Nephron (organoid): ENCODE results near the gene PPEF2.

Source experiments
- H3K27ac Mint-ChIP-seq, 3 experiments: 2 replicates each; pipeline ENCODE4 v1.8.0; 2020; ENCODE audit warnings: mixed read lengths in 3 of 3, mild to moderate bottlenecking in 2 of 3, moderate library complexity in 1 of 3
- H3K27me3 Mint-ChIP-seq: 2 replicates; pipeline ENCODE4 v1.8.0; 2021; ENCODE audit warnings: low read depth, mild to moderate bottlenecking, moderate library complexity, mixed read lengths
- H3K36me3 Mint-ChIP-seq: 2 replicates; pipeline ENCODE4 v1.8.0; 2020; ENCODE audit warnings: low read depth, mixed read lengths
- H3K4me1 Mint-ChIP-seq: 2 replicates; pipeline ENCODE4 v1.8.0; 2020; ENCODE audit warnings: mixed read lengths
- H3K4me3 Mint-ChIP-seq, 3 experiments: 2 replicates each; pipeline ENCODE4 v1.8.0; 2020; ENCODE audit warnings: mild to moderate bottlenecking in 3 of 3, mixed read lengths in 3 of 3, moderate library complexity in 2 of 3
- H3K9me3 Mint-ChIP-seq: 2 replicates; pipeline ENCODE4 v1.8.0; 2020; ENCODE audit warnings: mixed read lengths
- TF ChIP-seq, protein P1 (sequence below), 3 experiments: fragments of 200-600 bp; sonication (generic); IDR thresholded peaks; one replicate each; pipeline ENCODE4 v1.5.0; 2021; ENCODE audit warnings: antibody characterized with exemption in 3 of 3; ENCODE audit not compliant: unreplicated experiment in 3 of 3

PPEF2 gene

DNA sequence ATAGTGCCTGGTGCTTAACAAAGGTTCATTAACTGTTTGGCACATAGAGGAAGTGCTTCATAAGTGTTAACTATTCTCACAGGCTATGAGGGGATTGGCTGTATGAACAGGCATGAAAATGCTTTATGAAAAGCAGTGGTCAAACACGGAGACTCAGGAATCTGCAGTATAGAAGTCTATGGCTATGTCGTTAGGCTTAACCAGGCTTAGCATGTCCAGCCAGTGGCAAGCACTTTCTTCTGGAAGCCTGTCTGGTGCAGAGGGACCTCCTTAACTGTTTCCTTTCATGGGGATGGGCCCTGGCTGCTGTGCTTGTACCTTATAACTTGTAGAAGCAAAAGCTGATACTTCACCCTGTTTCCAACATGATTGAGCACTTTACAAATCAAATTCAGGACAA, 78.4 kb downstream of the PPEF2 start:
- Mint-ChIP-seq H3K36me3 (no peaks in the 10 kb centered on the region), H3K4me3 (no peak overlapping the region), H3K27me3 (no peaks in the 10 kb centered on the region), H3K27ac (no peak overlapping the region), H3K9me3 (no peaks in the 10 kb centered on the region), H3K4me1 (peaks cover 6% of the 10 kb centered on the region)
- TF ChIP-seq, protein P1, sequence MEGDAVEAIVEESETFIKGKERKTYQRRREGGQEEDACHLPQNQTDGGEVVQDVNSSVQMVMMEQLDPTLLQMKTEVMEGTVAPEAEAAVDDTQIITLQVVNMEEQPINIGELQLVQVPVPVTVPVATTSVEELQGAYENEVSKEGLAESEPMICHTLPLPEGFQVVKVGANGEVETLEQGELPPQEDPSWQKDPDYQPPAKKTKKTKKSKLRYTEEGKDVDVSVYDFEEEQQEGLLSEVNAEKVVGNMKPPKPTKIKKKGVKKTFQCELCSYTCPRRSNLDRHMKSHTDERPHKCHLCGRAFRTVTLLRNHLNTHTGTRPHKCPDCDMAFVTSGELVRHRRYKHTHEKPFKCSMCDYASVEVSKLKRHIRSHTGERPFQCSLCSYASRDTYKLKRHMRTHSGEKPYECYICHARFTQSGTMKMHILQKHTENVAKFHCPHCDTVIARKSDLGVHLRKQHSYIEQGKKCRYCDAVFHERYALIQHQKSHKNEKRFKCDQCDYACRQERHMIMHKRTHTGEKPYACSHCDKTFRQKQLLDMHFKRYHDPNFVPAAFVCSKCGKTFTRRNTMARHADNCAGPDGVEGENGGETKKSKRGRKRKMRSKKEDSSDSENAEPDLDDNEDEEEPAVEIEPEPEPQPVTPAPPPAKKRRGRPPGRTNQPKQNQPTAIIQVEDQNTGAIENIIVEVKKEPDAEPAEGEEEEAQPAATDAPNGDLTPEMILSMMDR (IDR thresholded peaks at IDR 0.05; ENCODE audit: unreplicated experiment in 3 of 3) = no peak

DNA sequence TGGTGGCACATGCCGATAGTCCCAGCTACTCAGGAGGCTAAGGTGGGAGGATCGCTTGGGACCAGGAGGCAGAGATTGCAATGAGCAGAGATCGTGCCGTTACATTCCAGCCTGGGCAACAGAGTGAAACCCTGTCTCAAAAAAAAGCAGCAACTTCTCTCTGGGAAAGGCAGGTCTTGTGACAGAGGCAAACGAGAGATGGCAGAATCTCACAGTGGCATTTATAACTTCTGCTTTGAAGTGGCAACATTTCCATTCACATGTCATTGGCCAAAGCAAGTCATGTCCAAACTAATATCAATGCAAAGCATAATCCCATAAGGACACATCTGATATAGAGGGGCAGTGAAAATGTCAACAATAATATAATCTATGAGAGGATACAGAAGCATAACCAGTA, 79.8 kb downstream of the PPEF2 start:
- H3K4me1 Mint-ChIP-seq = peaks cover 6% of the 10 kb centered on the region
- H3K9me3 Mint-ChIP-seq = no peaks in the 10 kb centered on the region
- H3K36me3 Mint-ChIP-seq = no peaks in the 10 kb centered on the region
- H3K27ac Mint-ChIP-seq = no peak overlapping the region
- TF ChIP-seq, protein P1 (IDR thresholded peaks at IDR 0.05; ENCODE audit: unreplicated experiment in 3 of 3) = no peak
- no peak overlapping the region for H3K4me3 Mint-ChIP-seq
- H3K27me3 Mint-ChIP-seq = no peaks in the 10 kb centered on the region

DNA sequence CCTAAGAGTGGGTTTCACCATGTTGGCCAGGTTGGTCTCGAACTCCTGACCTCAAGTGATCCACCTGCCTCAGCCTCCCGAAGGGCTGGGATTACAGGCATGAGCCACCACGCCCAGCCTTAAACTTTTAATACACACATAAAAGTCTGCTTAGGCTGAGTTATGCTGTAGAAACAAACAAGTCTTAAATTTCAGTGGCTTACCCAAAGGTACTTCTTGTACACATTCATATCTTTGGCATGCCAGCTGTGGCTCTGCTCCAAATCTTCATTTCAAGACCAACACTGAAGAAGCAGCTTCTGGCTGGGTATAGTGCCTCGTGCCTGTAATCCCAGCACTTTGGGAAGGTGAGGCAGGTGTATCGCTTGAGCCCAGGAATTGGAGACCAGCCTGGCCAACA, 80.3 kb downstream of the PPEF2 start:
- TF ChIP-seq, protein P1 (IDR thresholded peaks at IDR 0.05; ENCODE audit: unreplicated experiment in 3 of 3) = no peak
- H3K4me3 Mint-ChIP-seq = no peak overlapping the region
- no peaks in the 10 kb centered on the region for H3K9me3 Mint-ChIP-seq
- H3K36me3 Mint-ChIP-seq = no peaks in the 10 kb centered on the region
- no peaks in the 10 kb centered on the region for H3K27me3 Mint-ChIP-seq
- H3K27ac Mint-ChIP-seq = no peak overlapping the region
- peaks cover 6% of the 10 kb centered on the region for H3K4me1 Mint-ChIP-seq

DNA sequence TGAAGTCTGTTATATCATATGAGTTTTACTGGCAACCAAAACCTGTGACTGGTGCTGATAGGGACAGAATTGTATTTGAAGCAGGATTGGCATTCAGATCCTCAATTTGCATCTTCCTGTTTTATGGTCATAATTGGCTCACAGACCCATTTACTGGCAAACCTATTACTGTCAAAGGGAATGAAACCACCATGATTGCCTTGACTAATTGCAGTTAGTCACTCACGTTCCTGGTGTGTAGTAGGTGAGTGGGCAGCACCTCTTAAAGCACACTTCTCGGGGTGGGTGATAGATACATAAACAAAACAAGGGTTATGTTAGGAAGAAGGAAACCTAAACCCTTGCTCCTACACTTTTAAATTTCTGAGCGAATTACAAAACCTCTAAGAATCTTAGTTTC, 81.0 kb downstream of the PPEF2 start:
- TF ChIP-seq, protein P1 (IDR thresholded peaks at IDR 0.05; ENCODE audit: unreplicated experiment in 3 of 3) = no peak
- Mint-ChIP-seq H3K9me3 (no peaks in the 10 kb centered on the region), H3K4me3 (no peak overlapping the region), H3K36me3 (peaks cover 2% of the 10 kb centered on the region), H3K4me1 (peaks cover 6% of the 10 kb centered on the region), H3K27me3 (no peaks in the 10 kb centered on the region), H3K27ac (no peak overlapping the region)

DNA sequence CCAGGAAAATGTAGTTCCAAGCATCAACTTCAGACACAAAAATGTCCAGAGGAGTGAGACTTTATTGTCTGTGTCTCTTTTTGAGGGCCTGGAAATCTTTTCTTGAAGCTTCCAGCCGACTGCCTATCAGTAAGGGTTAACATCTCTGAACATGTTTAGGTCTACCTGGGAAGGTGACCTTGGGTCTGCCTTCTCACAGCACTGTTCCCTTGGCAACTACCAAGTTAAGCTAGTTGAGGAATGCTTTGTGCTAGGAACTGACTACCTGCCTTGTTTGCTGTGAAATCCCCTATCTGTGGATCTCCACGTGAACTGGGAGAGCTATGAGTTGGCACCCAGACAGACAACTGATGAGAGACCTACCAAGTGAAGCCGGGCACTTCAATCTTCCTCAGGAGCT, 81.6 kb downstream of the PPEF2 start:
- Mint-ChIP-seq H3K4me3 (no peak overlapping the region), H3K4me1 (peaks cover 6% of the 10 kb centered on the region), H3K36me3 (peaks cover 5% of the 10 kb centered on the region), H3K9me3 (no peaks in the 10 kb centered on the region), H3K27ac (peak overlapping the region in 1 of 3 experiments; percentile 21), H3K27me3 (no peaks in the 10 kb centered on the region)
- TF ChIP-seq, protein P1 (IDR thresholded peaks at IDR 0.05; ENCODE audit: unreplicated experiment in 3 of 3) = no peak

DNA sequence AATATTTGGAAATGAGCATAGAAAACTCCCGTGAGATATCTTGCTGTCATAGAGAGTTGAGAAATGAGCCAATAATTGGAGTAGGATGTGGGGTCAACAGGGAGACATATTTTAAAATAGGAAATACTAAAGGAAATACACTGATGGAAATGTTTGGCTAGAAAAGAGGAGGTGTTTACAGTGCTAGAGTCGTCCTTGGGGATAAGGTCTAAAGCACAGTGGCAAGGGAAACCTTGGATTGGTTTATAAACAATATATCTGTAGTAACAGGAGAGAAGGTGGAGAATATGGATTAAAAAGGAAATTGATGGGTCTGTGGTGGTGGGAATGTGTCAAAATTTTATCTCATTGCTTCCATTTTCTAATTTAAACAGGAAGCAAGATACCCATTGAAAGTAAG, 82.1 kb downstream of the PPEF2 start:
- Mint-ChIP-seq H3K4me3 (no peak overlapping the region), H3K36me3 (peaks cover 10% of the 10 kb centered on the region), H3K9me3 (no peaks in the 10 kb centered on the region), H3K27ac (peak overlapping the region in 1 of 3 experiments; percentile 21), H3K4me1 (peaks cover 6% of the 10 kb centered on the region), H3K27me3 (no peaks in the 10 kb centered on the region)
- TF ChIP-seq, protein P1 (IDR thresholded peaks at IDR 0.05; ENCODE audit: unreplicated experiment in 3 of 3) = no peak
